Panc1 (cell line): ENCODE results near the gene POLR2A. TPM values are rescaled to one million over a fixed set of nuclear protein-coding genes. Genes with fewer than 3 reads are reported as not detected.
A peak's percentile ranks its signal among the peaks of the same experiment; 100 is the strongest.

Experiments used
- ATAC-seq: fragments of 200-7000 bp; cut with Tn5 transposase; 2 replicates; pipeline ENCODE4 v1.9.1; 2020; ENCODE audit warnings: mild to moderate bottlenecking, moderate library complexity
- BruUV-seq: library from RNA; stranded (reverse); fragments of 400-500 nt; replicated peaks from 2 replicates; lab custom pipeline; 2021; lab: Mats Ljungman, UMichigan
- CTCF ChIA-PET: fragments of 300-600 bp; sonication (Branson Sonifier 250); formaldehyde crosslinking; loops from one replicate; lab custom pipeline; 2022; ENCODE audit warnings: antibody characterized with exemption; lab: Charles Lee
- POLR2A ChIA-PET: fragments of 300-600 bp; sonication (Branson Sonifier 250); formaldehyde crosslinking; loops from one replicate; lab custom pipeline; 2022; ENCODE audit warnings: antibody characterized with exemption; lab: Charles Lee
- DNase-seq: peaks from one replicate; pipeline ENCODE4 v3.0.0-alpha.2; 2010; ENCODE audit warnings: low read depth, low spot score
- H3K27ac ChIP-seq: 2 replicates; pipeline ENCODE4 v1.5.1; 2011; ENCODE audit warnings: mild to moderate bottlenecking, low read length, inconsistent platforms
- H3K27me3 ChIP-seq: fragments of 200-500 bp; sonication (Bioruptor generic); 2 replicates; pipeline ENCODE4 v1.6.0; 2014; ENCODE audit warnings: low read length, inconsistent platforms; ENCODE audit not compliant: control insufficient read depth, insufficient read depth
- H3K36me3 ChIP-seq: fragments of 200-500 bp; sonication (Bioruptor generic); 2 replicates; pipeline ENCODE4 v1.5.1; 2014; ENCODE audit warnings: inconsistent platforms, mild to moderate bottlenecking, low read length, moderate library complexity; ENCODE audit not compliant: control insufficient read depth, insufficient read depth
- H3K4me1 ChIP-seq: 2 replicates; pipeline ENCODE4 v1.5.1; 2011; ENCODE audit warnings: inconsistent platforms, mild to moderate bottlenecking, low read length, moderate library complexity; ENCODE audit not compliant: control insufficient read depth, insufficient read depth
- H3K4me3 ChIP-seq, 2 experiments: 2 replicates each; pipeline ENCODE4 v1.5.1; 2011 to 2012; ENCODE audit warnings: low read depth in 2 of 2, low read length in 2 of 2, mild to moderate bottlenecking in 2 of 2, inconsistent platforms in 1 of 2, moderate library complexity in 1 of 2
- H3K9me3 ChIP-seq: fragments of 200-500 bp; sonication (Bioruptor generic); 2 replicates; pipeline ENCODE4 v1.5.1; 2014; ENCODE audit warnings: low read depth, mild to moderate bottlenecking, inconsistent platforms, low read length, moderate library complexity; ENCODE audit not compliant: control insufficient read depth, insufficient read depth
- POLR2AphosphoS5 ChIP-seq: IDR thresholded peaks from 2 replicates; pipeline ENCODE4 v1.6.1; 2012; ENCODE audit warnings: mild to moderate bottlenecking, low read depth, low read length, moderate library complexity
- SIN3A ChIP-seq: IDR thresholded peaks from 2 replicates; pipeline ENCODE4 v1.6.1; 2012; ENCODE audit warnings: low read depth, mild to moderate bottlenecking, low read length, moderate library complexity, borderline replicate concordance; ENCODE audit not compliant: insufficient read depth
- TCF7L2 ChIP-seq: IDR thresholded peaks from 2 replicates; pipeline ENCODE4 v1.6.1; 2011; ENCODE audit warnings: mild to moderate bottlenecking, low read depth, low read length, inconsistent platforms
- in situ Hi-C: cut with HindIII; loops from 2 replicates; pipeline ENCODE4 v1.10.0; 2016; ENCODE audit warnings: low sequenced_read_pairs, low pct_unique_long_range_greater_than_20kb
- intact Hi-C: fragments of 100-400 bp; cut with micrococcal nuclease; formaldehyde crosslinking; loops from one replicate; pipeline ENCODE4 v1.10.0; 2022; ENCODE audit not compliant: unreplicated experiment
- total RNA-seq: library from RNA; stranded (reverse); gene quantifications from one replicate; pipeline ENCODE4 v1.2.1, GENCODE V29; 2021; ENCODE audit not compliant: unreplicated experiment
- TF ChIP-seq, protein P1 (sequence below): fragments of 450-650 bp; IDR thresholded peaks from 2 replicates; pipeline ENCODE4 v1.5.1; 2017; ENCODE audit warnings: mild to moderate bottlenecking
- TF ChIP-seq, protein P2 (sequence below), 2 experiments: IDR thresholded peaks; 2 replicates each; pipeline ENCODE4 v1.6.1; 2011 to 2012; ENCODE audit warnings: low read depth in 2 of 2, control low read depth in 1 of 2, low read length in 1 of 2, mild to moderate bottlenecking in 1 of 2, moderate library complexity in 1 of 2; ENCODE audit not compliant: insufficient read depth in 1 of 2

The POLR2A gene
- total RNA-seq, 1 experiment from 2014 or later: 181 TPM

DNA sequence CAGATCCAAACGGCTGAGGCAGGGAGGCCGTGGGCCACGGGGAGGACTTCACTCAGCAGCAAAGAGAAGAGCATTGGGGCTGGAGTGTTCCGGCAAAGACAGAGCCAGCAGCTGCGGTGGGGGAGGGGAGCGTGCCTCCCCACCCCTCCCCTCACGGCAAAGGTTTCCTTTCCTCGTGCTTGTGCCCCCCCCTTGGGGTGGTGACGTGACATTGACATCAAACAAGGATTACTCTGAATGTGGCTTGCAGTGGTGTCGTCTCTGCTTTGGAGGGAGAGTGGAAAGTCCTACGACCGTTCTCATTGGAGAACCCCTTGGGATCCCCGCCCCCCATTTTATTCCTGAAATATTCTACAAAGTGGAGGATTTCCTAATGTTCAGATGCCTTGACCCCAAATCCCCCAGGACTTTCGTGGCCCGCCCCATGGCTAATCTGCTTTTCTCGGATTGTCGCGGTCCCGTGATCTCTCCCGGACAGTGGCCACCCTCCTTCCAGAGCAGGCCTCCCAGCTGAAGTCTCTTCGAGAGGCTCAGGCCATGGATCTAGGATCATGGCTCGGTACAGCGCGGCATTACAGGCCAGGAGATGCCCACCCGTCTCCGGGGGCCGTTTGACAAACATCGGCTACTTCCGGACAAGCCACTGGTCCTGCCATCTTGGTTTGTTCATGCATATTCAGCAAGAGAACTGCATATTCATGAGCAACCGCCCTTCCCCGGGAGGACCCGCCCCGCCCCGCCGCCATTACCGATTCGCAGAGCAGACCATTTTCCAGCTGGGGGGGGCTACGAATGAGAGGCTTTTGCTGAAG lies 705 bp upstream of the POLR2A start:
- Histone ChIP-seq H3K9me3 (no peaks in the 10 kb centered on the region), H3K4me3 (peak overlapping the region; percentile 91 to 95), H3K27ac (peak overlapping the region; percentile 99), H3K36me3 (no peaks in the 10 kb centered on the region; the same call in 1 of the 2 replicates), H3K4me1 (peaks cover 31% of the 10 kb centered on the region), H3K27me3 (no peaks in the 10 kb centered on the region)
- ATAC-seq: peak; percentile 81
- in situ Hi-C loops: no loop called here
- ChIA-PET POLR2A (interaction anchor here (0.5 to 0.7 kb wide), 7 partner anchors 17 to 449 kb away, joined by 3 to 9 read pairs (median 3); partner anchors contain the start of genes CNTROB, FGF11 and TRAPPC1), CTCF (no interaction called here)
- BruUV-seq: TSS peak; percentile 94
- intact Hi-C loops: no loop called here
- TF ChIP-seq SIN3A (no peak; the same call in 1 of the 2 replicates), TCF7L2 (no peak), POLR2AphosphoS5 (no peak)
- TF ChIP-seq, protein P1, sequence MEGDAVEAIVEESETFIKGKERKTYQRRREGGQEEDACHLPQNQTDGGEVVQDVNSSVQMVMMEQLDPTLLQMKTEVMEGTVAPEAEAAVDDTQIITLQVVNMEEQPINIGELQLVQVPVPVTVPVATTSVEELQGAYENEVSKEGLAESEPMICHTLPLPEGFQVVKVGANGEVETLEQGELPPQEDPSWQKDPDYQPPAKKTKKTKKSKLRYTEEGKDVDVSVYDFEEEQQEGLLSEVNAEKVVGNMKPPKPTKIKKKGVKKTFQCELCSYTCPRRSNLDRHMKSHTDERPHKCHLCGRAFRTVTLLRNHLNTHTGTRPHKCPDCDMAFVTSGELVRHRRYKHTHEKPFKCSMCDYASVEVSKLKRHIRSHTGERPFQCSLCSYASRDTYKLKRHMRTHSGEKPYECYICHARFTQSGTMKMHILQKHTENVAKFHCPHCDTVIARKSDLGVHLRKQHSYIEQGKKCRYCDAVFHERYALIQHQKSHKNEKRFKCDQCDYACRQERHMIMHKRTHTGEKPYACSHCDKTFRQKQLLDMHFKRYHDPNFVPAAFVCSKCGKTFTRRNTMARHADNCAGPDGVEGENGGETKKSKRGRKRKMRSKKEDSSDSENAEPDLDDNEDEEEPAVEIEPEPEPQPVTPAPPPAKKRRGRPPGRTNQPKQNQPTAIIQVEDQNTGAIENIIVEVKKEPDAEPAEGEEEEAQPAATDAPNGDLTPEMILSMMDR: no peak
- TF ChIP-seq, protein P2, sequence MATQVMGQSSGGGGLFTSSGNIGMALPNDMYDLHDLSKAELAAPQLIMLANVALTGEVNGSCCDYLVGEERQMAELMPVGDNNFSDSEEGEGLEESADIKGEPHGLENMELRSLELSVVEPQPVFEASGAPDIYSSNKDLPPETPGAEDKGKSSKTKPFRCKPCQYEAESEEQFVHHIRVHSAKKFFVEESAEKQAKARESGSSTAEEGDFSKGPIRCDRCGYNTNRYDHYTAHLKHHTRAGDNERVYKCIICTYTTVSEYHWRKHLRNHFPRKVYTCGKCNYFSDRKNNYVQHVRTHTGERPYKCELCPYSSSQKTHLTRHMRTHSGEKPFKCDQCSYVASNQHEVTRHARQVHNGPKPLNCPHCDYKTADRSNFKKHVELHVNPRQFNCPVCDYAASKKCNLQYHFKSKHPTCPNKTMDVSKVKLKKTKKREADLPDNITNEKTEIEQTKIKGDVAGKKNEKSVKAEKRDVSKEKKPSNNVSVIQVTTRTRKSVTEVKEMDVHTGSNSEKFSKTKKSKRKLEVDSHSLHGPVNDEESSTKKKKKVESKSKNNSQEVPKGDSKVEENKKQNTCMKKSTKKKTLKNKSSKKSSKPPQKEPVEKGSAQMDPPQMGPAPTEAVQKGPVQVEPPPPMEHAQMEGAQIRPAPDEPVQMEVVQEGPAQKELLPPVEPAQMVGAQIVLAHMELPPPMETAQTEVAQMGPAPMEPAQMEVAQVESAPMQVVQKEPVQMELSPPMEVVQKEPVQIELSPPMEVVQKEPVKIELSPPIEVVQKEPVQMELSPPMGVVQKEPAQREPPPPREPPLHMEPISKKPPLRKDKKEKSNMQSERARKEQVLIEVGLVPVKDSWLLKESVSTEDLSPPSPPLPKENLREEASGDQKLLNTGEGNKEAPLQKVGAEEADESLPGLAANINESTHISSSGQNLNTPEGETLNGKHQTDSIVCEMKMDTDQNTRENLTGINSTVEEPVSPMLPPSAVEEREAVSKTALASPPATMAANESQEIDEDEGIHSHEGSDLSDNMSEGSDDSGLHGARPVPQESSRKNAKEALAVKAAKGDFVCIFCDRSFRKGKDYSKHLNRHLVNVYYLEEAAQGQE (IDR thresholded peaks at IDR 0.05; ENCODE audit: insufficient read depth in 1 of 2, low read depth in 2 of 2, low read length in 1 of 2): no peak
- DNase-seq: no peak

DNA sequence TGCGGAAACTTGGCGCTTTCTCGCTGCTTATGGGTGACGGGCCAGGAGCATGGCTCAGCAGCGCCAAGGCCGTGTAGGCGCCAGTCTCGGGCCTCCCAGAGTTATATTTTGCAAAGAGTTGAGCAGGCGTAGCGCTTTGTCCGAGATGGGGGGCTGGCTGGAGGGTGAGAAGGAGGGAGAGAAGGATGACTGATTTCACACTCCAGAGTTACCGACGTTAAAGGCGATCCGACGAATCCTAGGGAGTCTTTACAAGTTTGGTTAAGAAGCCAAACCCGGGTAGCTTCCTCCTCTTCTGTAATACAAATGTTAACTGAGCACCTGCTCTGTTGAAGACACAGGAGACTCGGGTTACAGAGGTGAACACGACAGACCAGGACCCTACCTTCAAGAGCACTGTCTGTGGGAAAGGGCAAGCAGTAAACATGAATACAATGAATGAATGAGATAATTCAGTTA lies 782 bp downstream of the POLR2A start:
- H3K27ac ChIP-seq: peak overlapping the region; percentile 99
- no peaks in the 10 kb centered on the region for H3K9me3 ChIP-seq
- ChIA-PET CTCF (no interaction called here), POLR2A (interaction anchor here (0.7 to 1.0 kb wide), 2 partner anchors 81 to 513 kb away, joined by 3 to 11 read pairs; partner anchors contain the start of gene TMEM256)
- H3K4me1 ChIP-seq: peaks cover 35% of the 10 kb centered on the region
- in situ Hi-C loops: no loop called here
- no peaks in the 10 kb centered on the region; the same call in 1 of the 2 replicates for H3K36me3 ChIP-seq
- peak overlapping the region; percentile 91 to 95 for H3K4me3 ChIP-seq
- intact Hi-C loops: no loop called here
- H3K27me3 ChIP-seq: no peaks in the 10 kb centered on the region
- no TSS peak for BruUV-seq
- ATAC-seq (no peak), DNase-seq (no peak)
- no peak for TF ChIP-seq TCF7L2
- TF ChIP-seq, protein P1: no peak
- TF ChIP-seq, protein P2 (IDR thresholded peaks at IDR 0.05; ENCODE audit: insufficient read depth in 1 of 2, low read depth in 2 of 2, low read length in 1 of 2): no peak
- TF ChIP-seq POLR2AphosphoS5: no peak
- no peak for TF ChIP-seq SIN3A
